ENCODE measurements around the gene AICDA.

DNA sequence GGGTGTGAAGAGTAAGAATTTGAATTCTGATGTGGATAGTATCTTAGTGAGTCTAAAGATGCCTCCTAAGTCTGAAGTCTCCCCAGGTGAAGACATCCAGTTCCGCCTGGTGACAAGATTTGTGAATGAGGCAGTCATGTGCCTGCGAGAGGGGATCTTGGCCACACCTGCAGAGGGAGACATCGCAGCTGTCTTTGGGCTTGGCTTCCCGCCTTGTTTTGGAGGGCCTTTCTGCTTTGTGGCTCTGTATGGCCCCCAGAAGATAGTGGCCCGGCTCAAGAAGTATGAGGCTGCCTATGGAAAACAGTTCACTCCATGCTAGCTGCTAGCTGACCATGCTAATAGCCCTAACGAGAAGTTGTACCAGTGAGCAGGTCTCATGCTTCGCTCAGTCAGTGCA, 24.6 kb upstream of the AICDA start:
- TF ChIP-seq POLR2A (IDR thresholded peaks at IDR 0.05; ENCODE audit: low read length) (no peak), GATA1 (IDR thresholded peaks at IDR 0.05; ENCODE audit: low read depth, low read length) (no peak)
